ENCODE results near the gene SELPLG. TPM values are rescaled to one million over a fixed set of nuclear protein-coding genes. Genes with fewer than 3 reads are reported as not detected.

Gene SELPLG
- total and polyA plus RNA-seq, 4 donors = 2.1 to 9.6 (median 4.8) TPM

DNA sequence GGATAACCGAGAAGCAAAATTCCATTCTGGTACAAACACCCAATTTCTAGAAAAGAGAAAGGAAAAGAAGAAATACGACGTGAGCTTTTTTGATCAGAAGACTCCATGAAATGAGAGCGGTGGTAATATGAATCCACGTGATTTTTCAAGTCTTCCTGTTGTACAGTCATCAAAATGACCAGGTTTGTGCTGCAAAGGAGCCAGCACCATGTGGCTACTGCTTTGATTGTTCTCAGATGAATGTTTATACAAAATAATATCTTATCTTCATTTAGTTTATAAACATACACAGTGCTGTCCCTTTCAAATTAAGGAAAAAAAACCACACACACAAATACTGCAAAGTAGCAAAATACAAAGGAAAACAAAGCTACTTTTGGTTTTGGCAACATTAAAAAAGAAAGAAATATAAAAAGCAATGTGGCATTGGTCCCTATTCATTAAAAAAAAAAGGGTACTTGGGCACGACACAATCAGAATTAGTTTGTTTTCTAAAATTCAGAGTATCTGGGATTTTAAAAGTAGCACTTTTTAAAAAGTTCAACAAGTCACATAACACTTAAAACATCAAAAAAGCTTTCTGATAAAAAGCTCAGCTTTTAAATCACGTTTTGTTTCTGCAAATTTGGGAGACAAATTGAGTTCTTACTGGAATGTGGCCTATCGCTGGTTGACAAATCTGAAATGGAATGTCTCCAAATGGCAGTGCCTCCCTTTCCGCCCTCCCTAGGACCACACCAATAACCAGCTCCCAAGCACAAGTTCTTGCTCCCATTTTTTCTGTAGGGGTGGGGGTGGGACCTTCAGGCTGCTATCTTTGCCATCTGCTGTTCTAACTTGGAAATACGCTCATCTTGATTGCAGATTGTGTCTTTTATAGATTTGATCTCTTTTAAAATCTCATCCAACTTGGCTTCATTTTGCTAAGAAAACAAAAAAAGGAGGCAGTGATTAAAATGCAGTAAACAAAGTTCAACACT lies 13.2 kb upstream of the SELPLG start:
- Histone ChIP-seq H3K9ac (ENCODE audit: low read depth in 1 of 2, low read length in 2 of 2) (no peak overlapping the region), H3K4me3 (ENCODE audit: low read depth in 1 of 3, low read length in 3 of 3) (no peak overlapping the region), H3K36me3 (ENCODE audit: control insufficient read depth in 4 of 4, insufficient read depth in 3 of 4, low read depth in 1 of 4, low read length in 3 of 4) (peaks cover 7 to 38% (median 20%) of the 10 kb centered on the region in 4 donors), H3K27ac (ENCODE audit: low read depth in 1 of 2, low read length in 2 of 2) (no peak overlapping the region), H3K4me1 (ENCODE audit: control insufficient read depth in 4 of 4, insufficient read depth in 4 of 4, low read length in 3 of 4) (peaks cover 0 to 14% (median 3%) of the 10 kb centered on the region in 4 donors), H3K9me3 (ENCODE audit: control insufficient read depth in 4 of 4, low read length in 3 of 4) (no peaks in the 10 kb centered on the region), H3K27me3 (ENCODE audit: control insufficient read depth in 4 of 4, insufficient read depth in 4 of 4, low read length in 3 of 4) (no peaks in the 10 kb centered on the region)
- 84% methylated on average over 10 of the region's 10 CpGs for WGBS
- DNase-seq (ENCODE audit: low spot score) = no peak
- no peak for TF ChIP-seq HNF4A (conservative IDR thresholded peaks at IDR 0.05)
- TF ChIP-seq NR2F2 (IDR thresholded peaks at IDR 0.05) = no peak
- TF ChIP-seq, protein P1, sequence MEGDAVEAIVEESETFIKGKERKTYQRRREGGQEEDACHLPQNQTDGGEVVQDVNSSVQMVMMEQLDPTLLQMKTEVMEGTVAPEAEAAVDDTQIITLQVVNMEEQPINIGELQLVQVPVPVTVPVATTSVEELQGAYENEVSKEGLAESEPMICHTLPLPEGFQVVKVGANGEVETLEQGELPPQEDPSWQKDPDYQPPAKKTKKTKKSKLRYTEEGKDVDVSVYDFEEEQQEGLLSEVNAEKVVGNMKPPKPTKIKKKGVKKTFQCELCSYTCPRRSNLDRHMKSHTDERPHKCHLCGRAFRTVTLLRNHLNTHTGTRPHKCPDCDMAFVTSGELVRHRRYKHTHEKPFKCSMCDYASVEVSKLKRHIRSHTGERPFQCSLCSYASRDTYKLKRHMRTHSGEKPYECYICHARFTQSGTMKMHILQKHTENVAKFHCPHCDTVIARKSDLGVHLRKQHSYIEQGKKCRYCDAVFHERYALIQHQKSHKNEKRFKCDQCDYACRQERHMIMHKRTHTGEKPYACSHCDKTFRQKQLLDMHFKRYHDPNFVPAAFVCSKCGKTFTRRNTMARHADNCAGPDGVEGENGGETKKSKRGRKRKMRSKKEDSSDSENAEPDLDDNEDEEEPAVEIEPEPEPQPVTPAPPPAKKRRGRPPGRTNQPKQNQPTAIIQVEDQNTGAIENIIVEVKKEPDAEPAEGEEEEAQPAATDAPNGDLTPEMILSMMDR (IDR thresholded peaks at IDR 0.05; ENCODE audit: low read depth, low read length, missing input control) = no peak
- TF ChIP-seq, protein P2, sequence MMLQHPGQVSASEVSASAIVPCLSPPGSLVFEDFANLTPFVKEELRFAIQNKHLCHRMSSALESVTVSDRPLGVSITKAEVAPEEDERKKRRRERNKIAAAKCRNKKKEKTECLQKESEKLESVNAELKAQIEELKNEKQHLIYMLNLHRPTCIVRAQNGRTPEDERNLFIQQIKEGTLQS (IDR thresholded peaks at IDR 0.05) = no peak
- TF ChIP-seq EGR1 (IDR thresholded peaks at IDR 0.05; ENCODE audit: low read depth in 2 of 2) = no peak
- TF ChIP-seq HNF4G (IDR thresholded peaks at IDR 0.05) = no peak
- TF ChIP-seq FOXA2 (IDR thresholded peaks at IDR 0.05) = no peak
- no peak for TF ChIP-seq SP1 (IDR thresholded peaks at IDR 0.05)
- no peak for TF ChIP-seq RAD21 (IDR thresholded peaks at IDR 0.05)
- no peak for TF ChIP-seq YY1 (IDR thresholded peaks at IDR 0.05)
- TF ChIP-seq GABPA (IDR thresholded peaks at IDR 0.05 in 1 of 2, conservative IDR thresholded peaks at IDR 0.05 in 1 of 2) = no peak
- TF ChIP-seq, protein P3, sequence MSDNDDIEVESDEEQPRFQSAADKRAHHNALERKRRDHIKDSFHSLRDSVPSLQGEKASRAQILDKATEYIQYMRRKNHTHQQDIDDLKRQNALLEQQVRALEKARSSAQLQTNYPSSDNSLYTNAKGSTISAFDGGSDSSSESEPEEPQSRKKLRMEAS (IDR thresholded peaks at IDR 0.05) = no peak

DNA sequence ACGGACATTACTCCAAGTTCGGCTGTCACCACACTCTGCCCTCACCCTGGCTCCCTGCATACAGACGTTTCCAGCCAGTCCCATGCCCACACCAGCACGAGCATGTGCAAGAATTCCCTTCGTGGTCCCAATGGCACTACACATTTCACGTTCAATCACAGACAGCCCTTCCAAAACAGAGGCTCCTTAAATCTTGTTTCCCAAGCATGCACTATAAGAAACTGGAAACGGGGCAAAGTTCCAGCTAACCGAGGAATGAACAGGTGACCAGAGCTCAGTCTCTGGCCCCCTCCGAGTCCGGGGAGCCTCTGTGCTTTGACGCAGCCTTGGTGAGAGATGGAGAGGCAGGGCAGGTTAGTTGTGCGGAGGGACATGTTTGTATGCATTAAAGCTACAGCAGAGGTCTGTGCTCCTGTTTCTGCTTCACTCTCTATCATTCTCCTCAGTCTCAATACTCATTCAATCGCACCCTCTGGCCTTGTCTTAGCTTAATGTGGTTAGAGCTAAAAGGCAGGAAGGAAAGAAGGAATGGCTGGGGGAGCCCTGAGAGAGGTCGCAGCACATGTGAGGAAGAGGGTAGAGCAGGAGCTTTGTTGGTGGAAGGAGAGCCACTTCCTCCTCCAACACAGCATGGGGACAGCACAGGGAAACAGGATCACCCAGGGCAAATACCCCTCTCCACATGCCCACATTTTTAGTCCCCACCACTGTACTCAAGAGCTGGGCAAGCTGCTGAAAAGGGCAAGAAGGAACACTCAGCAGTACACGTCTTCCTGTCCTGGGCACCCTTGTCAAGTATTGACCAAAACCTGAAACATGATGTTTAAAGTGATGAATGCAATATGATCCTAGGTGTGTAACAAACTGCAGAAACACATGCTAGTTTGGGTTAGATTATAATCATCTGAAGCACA lies 12.2 kb upstream of the SELPLG start:
- peaks cover 0 to 14% (median 3%) of the 10 kb centered on the region in 4 donors for H3K4me1 ChIP-seq (ENCODE audit: control insufficient read depth in 4 of 4, insufficient read depth in 4 of 4, low read length in 3 of 4)

DNA sequence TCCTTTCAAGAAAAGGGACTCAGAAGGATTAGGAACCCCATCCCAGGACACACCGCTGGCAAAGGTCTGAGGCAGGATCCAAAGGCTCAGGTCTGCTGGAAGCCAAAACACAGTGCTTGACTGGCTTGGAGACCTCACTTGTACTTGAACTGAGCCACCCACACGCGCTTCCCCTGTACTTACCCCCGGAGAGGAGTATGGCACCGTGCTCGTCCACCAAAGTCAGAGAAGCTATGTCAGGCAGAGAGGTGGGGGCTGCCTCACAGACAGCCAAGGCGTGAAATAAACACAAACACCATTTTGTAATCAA lies 11.1 kb upstream of the SELPLG start:
- no peak for TF ChIP-seq FOXA1 (IDR thresholded peaks at IDR 0.05)
- TF ChIP-seq, protein P4, sequence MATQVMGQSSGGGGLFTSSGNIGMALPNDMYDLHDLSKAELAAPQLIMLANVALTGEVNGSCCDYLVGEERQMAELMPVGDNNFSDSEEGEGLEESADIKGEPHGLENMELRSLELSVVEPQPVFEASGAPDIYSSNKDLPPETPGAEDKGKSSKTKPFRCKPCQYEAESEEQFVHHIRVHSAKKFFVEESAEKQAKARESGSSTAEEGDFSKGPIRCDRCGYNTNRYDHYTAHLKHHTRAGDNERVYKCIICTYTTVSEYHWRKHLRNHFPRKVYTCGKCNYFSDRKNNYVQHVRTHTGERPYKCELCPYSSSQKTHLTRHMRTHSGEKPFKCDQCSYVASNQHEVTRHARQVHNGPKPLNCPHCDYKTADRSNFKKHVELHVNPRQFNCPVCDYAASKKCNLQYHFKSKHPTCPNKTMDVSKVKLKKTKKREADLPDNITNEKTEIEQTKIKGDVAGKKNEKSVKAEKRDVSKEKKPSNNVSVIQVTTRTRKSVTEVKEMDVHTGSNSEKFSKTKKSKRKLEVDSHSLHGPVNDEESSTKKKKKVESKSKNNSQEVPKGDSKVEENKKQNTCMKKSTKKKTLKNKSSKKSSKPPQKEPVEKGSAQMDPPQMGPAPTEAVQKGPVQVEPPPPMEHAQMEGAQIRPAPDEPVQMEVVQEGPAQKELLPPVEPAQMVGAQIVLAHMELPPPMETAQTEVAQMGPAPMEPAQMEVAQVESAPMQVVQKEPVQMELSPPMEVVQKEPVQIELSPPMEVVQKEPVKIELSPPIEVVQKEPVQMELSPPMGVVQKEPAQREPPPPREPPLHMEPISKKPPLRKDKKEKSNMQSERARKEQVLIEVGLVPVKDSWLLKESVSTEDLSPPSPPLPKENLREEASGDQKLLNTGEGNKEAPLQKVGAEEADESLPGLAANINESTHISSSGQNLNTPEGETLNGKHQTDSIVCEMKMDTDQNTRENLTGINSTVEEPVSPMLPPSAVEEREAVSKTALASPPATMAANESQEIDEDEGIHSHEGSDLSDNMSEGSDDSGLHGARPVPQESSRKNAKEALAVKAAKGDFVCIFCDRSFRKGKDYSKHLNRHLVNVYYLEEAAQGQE (IDR thresholded peaks at IDR 0.05) = no peak
- TF ChIP-seq FOXA2 (IDR thresholded peaks at IDR 0.05) = no peak
- H3K9me3 ChIP-seq (ENCODE audit: control insufficient read depth in 4 of 4, low read length in 3 of 4) = no peaks in the 10 kb centered on the region
- H3K27me3 ChIP-seq (ENCODE audit: control insufficient read depth in 4 of 4, insufficient read depth in 4 of 4, low read length in 3 of 4) = no peaks in the 10 kb centered on the region
- no peak overlapping the region for H3K4me3 ChIP-seq (ENCODE audit: low read depth in 1 of 3, low read length in 3 of 3)
- H3K4me1 ChIP-seq (ENCODE audit: control insufficient read depth in 4 of 4, insufficient read depth in 4 of 4, low read length in 3 of 4) = peaks cover 0 to 14% (median 3%) of the 10 kb centered on the region in 4 donors
- no peak overlapping the region for H3K27ac ChIP-seq (ENCODE audit: low read depth in 1 of 2, low read length in 2 of 2)
- peaks cover 4 to 26% (median 12%) of the 10 kb centered on the region in 4 donors for H3K36me3 ChIP-seq (ENCODE audit: control insufficient read depth in 4 of 4, insufficient read depth in 3 of 4, low read depth in 1 of 4, low read length in 3 of 4)
- DNase-seq (ENCODE audit: low spot score) = no peak
- H3K9ac ChIP-seq (ENCODE audit: low read depth in 1 of 2, low read length in 2 of 2) = no peak overlapping the region
- 97% methylated on average over 7 of the region's 7 CpGs for WGBS

More for the DNA sequence above, 12.2 kb upstream of the SELPLG start:
- Histone ChIP-seq H3K27ac (ENCODE audit: low read depth in 1 of 2, low read length in 2 of 2) (no peak overlapping the region), H3K27me3 (ENCODE audit: control insufficient read depth in 4 of 4, insufficient read depth in 4 of 4, low read length in 3 of 4) (no peaks in the 10 kb centered on the region), H3K9ac (ENCODE audit: low read depth in 1 of 2, low read length in 2 of 2) (no peak overlapping the region), H3K4me3 (ENCODE audit: low read depth in 1 of 3, low read length in 3 of 3) (no peak overlapping the region), H3K36me3 (ENCODE audit: control insufficient read depth in 4 of 4, insufficient read depth in 3 of 4, low read depth in 1 of 4, low read length in 3 of 4) (peaks cover 4 to 32% (median 13%) of the 10 kb centered on the region in 4 donors), H3K9me3 (ENCODE audit: control insufficient read depth in 4 of 4, low read length in 3 of 4) (no peaks in the 10 kb centered on the region)
- DNase-seq (ENCODE audit: low spot score) = no peak
- 89% methylated on average over 15 of the region's 15 CpGs for WGBS
- no peak for TF ChIP-seq JUND (IDR thresholded peaks at IDR 0.05)

Measured in liver (tissue), 9 donors.